ENCODE data around the gene OPN1SW.

OPN1SW gene

GRCh38 chr7:128775744-128776474 lies at the start of gene OPN1SW:
Gene OPN1SW (minus strand): TSS chr7:128775794. CDS start chr7:128775781, 13 bp downstream.
- no peak for DNase-seq (ENCODE audit: low spot score)

GRCh38 chr7:128821724-128822123 lies 46.1 kb upstream of the OPN1SW start:
- no peak for DNase-seq (ENCODE audit: low spot score)

- no peak for DNase-seq (ENCODE audit: low spot score)
Observed at GRCh38 chr7:128818694-128819093, 43.1 kb upstream of the OPN1SW start.

- no peak for DNase-seq (ENCODE audit: low spot score)
Observed at GRCh38 chr7:128815289-128815942, 39.8 kb upstream of the OPN1SW start.

GRCh38 chr7:128814499-128814898 lies 38.9 kb upstream of the OPN1SW start:
- DNase-seq (ENCODE audit: low spot score) = no peak

GRCh38 chr7:128812514-128813168 lies 37.0 kb upstream of the OPN1SW start:
- DNase-seq (ENCODE audit: low spot score) = no peak

- DNase-seq (ENCODE audit: low spot score) = no peak
Observed at GRCh38 chr7:128811631-128812430, 36.2 kb upstream of the OPN1SW start.

GRCh38 chr7:128810997-128811396 lies 35.4 kb upstream of the OPN1SW start:
- DNase-seq (ENCODE audit: low spot score) = no peak

- no peak for DNase-seq (ENCODE audit: low spot score)
Observed at GRCh38 chr7:128810473-128810872, 34.9 kb upstream of the OPN1SW start.

GRCh38 chr7:128809363-128809762 lies 33.8 kb upstream of the OPN1SW start:
- DNase-seq (ENCODE audit: low spot score) = no peak

GRCh38 chr7:128807191-128807590 lies 31.6 kb upstream of the OPN1SW start:
- DNase-seq (ENCODE audit: low spot score) = no peak

- no peak for DNase-seq (ENCODE audit: low spot score)
Observed at GRCh38 chr7:128805225-128805624, 29.6 kb upstream of the OPN1SW start.

GRCh38 chr7:128804484-128804883 lies 28.9 kb upstream of the OPN1SW start:
- DNase-seq (ENCODE audit: low spot score) = no peak

- DNase-seq (ENCODE audit: low spot score) = no peak
Observed at GRCh38 chr7:128801667-128802418, 26.2 kb upstream of the OPN1SW start.

GRCh38 chr7:128801003-128801402 lies 25.4 kb upstream of the OPN1SW start:
- no peak for DNase-seq (ENCODE audit: low spot score)

GRCh38 chr7:128800567-128800966 lies 25.0 kb upstream of the OPN1SW start:
- no peak for DNase-seq (ENCODE audit: low spot score)

- no peak for DNase-seq (ENCODE audit: low spot score)
Observed at GRCh38 chr7:128799451-128799850, 23.9 kb upstream of the OPN1SW start.

- DNase-seq (ENCODE audit: low spot score) = no peak
Observed at GRCh38 chr7:128796327-128796726, 20.7 kb upstream of the OPN1SW start.

- no peak for DNase-seq (ENCODE audit: low spot score)
Observed at GRCh38 chr7:128795129-128795528, 19.5 kb upstream of the OPN1SW start.

- DNase-seq (ENCODE audit: low spot score) = no peak
Observed at GRCh38 chr7:128794436-128794835, 18.8 kb upstream of the OPN1SW start.

GRCh38 chr7:128794020-128794419 lies 18.4 kb upstream of the OPN1SW start:
- DNase-seq (ENCODE audit: low spot score) = no peak

GRCh38 chr7:128793181-128793547 lies 17.6 kb upstream of the OPN1SW start:
- DNase-seq (ENCODE audit: low spot score) = no peak

Measured in COLO829 (cell line).